OCI-LY3 (cell line): Measurements from ENCODE around the gene CNOT10.

ENCODE experiments used
- CTCF ChIP-seq: fragments of 200-600, 300-600 bp; sonication (generic); IDR thresholded peaks from 2 replicates; pipeline ENCODE4 v1.5.1; 2014; ENCODE audit warnings: antibody characterized with exemption, low read length, low read depth
- EZH2phosphoT487 ChIP-seq: fragments of 200-600 bp; shearing (Covaris generic); IDR thresholded peaks from 2 replicates; pipeline ENCODE4 v1.6.1; 2018; ENCODE audit warnings: antibody characterized with exemption, mixed run types, low read depth

GRCh38 chr3:32655167-32655566 lies 29.8 kb upstream of the CNOT10 start:
- no peak for TF ChIP-seq CTCF
- no peak for TF ChIP-seq EZH2phosphoT487
